GM23338 (cell line): ENCODE data around the gene CECR2. TPM values are rescaled to one million over a fixed set of nuclear protein-coding genes. Genes with fewer than 3 reads are reported as not detected.

ENCODE experiments used
- ATAC-seq: fragments of 200-7000 bp; cut with Tn5 transposase; 3 replicates; pipeline ENCODE4 v1.9.1; 2020
- DNase-seq: peaks from one replicate; pipeline ENCODE4 v3.0.0-alpha.2; 2015; ENCODE audit warnings: low spot score
- H2AFZ ChIP-seq: fragments of 200-600 bp; sonication (generic); 2 replicates; pipeline ENCODE4 v1.8.0; 2016; ENCODE audit warnings: antibody characterized with exemption, mild to moderate bottlenecking, moderate library complexity
- H3F3A ChIP-seq: fragments of 200-600 bp; sonication (generic); replicated peaks from 2 replicates; pipeline ENCODE4 v1.8.0; 2017; ENCODE audit warnings: antibody characterized with exemption, mixed run types, low read depth
- H3K27ac ChIP-seq: fragments of 200-600 bp; sonication (generic); 2 replicates; pipeline ENCODE4 v1.6.1; 2016; ENCODE audit warnings: low read depth
- H3K27me3 ChIP-seq: fragments of 200-600 bp; sonication (generic); 2 replicates; pipeline ENCODE4 v1.8.0; 2016; ENCODE audit warnings: mild to moderate bottlenecking, mixed run types, moderate library complexity; ENCODE audit not compliant: insufficient read depth
- H3K36me3 ChIP-seq: fragments of 200-600 bp; sonication (generic); 2 replicates; pipeline ENCODE4 v1.8.0; 2016; ENCODE audit warnings: mild to moderate bottlenecking; ENCODE audit not compliant: insufficient read depth
- H3K4me1 ChIP-seq: fragments of 200-600 bp; sonication (generic); 2 replicates; pipeline ENCODE4 v1.8.0; 2016; ENCODE audit warnings: mild to moderate bottlenecking, moderate library complexity; ENCODE audit not compliant: insufficient read depth
- H3K4me2 ChIP-seq: fragments of 200-600 bp; sonication (generic); 2 replicates; pipeline ENCODE4 v1.7.1; 2017; ENCODE audit warnings: mixed run types
- H3K4me3 ChIP-seq: fragments of 200-600 bp; sonication (generic); 2 replicates; pipeline ENCODE4 v1.6.1; 2016; ENCODE audit warnings: mixed run types
- H3K79me2 ChIP-seq: fragments of 200-600 bp; sonication (generic); replicated peaks from 2 replicates; pipeline ENCODE4 v1.8.0; 2017; ENCODE audit warnings: mild to moderate bottlenecking; ENCODE audit not compliant: insufficient read depth
- H3K9me2 ChIP-seq: fragments of 200-600 bp; sonication (generic); 2 replicates; pipeline ENCODE4 v1.8.0; 2017; ENCODE audit not compliant: insufficient read depth
- H4K20me1 ChIP-seq: fragments of 200-600 bp; sonication (generic); replicated peaks from 2 replicates; pipeline ENCODE4 v1.8.0; 2017; ENCODE audit warnings: mild to moderate bottlenecking; ENCODE audit not compliant: insufficient read depth
- H3K27ac Mint-ChIP-seq: 2 replicates; pipeline ENCODE4 v1.8.0; 2020; ENCODE audit warnings: inconsistent platforms, mild to moderate bottlenecking, moderate library complexity, mixed read lengths
- H3K27me3 Mint-ChIP-seq: 3 replicates; pipeline ENCODE4 v1.8.0; 2022; ENCODE audit warnings: low read depth, mild to moderate bottlenecking, moderate library complexity, mixed read lengths, inconsistent platforms; ENCODE audit not compliant: insufficient read depth, poor library complexity
- H3K36me3 Mint-ChIP-seq: 3 replicates; pipeline ENCODE4 v1.8.0; 2021; ENCODE audit warnings: low read depth, mild to moderate bottlenecking, inconsistent platforms, moderate library complexity, mixed read lengths
- H3K4me1 Mint-ChIP-seq: 3 replicates; pipeline ENCODE4 v1.8.0; 2020; ENCODE audit warnings: mild to moderate bottlenecking, inconsistent platforms, mixed read lengths
- H3K4me3 Mint-ChIP-seq: 3 replicates; pipeline ENCODE4 v1.8.0; 2021; ENCODE audit warnings: moderate library complexity, mild to moderate bottlenecking, inconsistent platforms, mixed read lengths
- H3K9me3 Mint-ChIP-seq: 3 replicates; pipeline ENCODE4 v1.8.0; 2020; ENCODE audit warnings: moderate library complexity, mild to moderate bottlenecking, inconsistent platforms, mixed read lengths
- CREB1 ChIP-seq: fragments of 250-450 bp; sonication (Bioruptor Pico); IDR thresholded peaks from 2 replicates; pipeline ENCODE4 v1.5.0; 2020; ENCODE audit warnings: low read depth, mild to moderate bottlenecking, moderate library complexity
- EZH2phosphoT487 ChIP-seq: fragments of 200-600 bp; sonication (generic); IDR thresholded peaks from one replicate; pipeline ENCODE4 v1.8.1; 2018; ENCODE audit warnings: antibody characterized with exemption; ENCODE audit not compliant: unreplicated experiment
- JUNB ChIP-seq: IDR thresholded peaks from one replicate; pipeline ENCODE4 v1.6.1; 2016; ENCODE audit warnings: antibody characterized with exemption; ENCODE audit not compliant: unreplicated experiment
- NANOG ChIP-seq: IDR thresholded peaks from 2 replicates; pipeline ENCODE4 v1.6.1; 2016; ENCODE audit warnings: antibody characterized with exemption, borderline replicate concordance
- STAT1 ChIP-seq: IDR thresholded peaks from one replicate; pipeline ENCODE4 v1.6.1; 2016; ENCODE audit warnings: antibody characterized with exemption; ENCODE audit not compliant: unreplicated experiment
- ZNF114 ChIP-seq: fragments of 250-450 bp; sonication (Bioruptor Pico); IDR thresholded peaks from 2 replicates; pipeline ENCODE4 v1.5.0; 2020; ENCODE audit warnings: mild to moderate bottlenecking, moderate library complexity
- polyA plus RNA-seq: library from polyadenylated mRNA; unstranded; fragments of >200 nt; fragmentation: Nextera tagmentation; extraction: Ambion mirVana; gene quantifications from 2 replicates; pipeline ENCODE4 v1.2.1, GENCODE V29; 2016
- total RNA-seq: library from RNA; depleted of rRNA; stranded (reverse); fragments of >200 nt; shearing (Covaris generic); gene quantifications from 2 replicates; pipeline ENCODE4 v1.2.3, GENCODE V29; 2014
- TF ChIP-seq, protein P1 (sequence below): IDR thresholded peaks from 2 replicates; pipeline ENCODE4 v1.6.1; 2016; ENCODE audit warnings: antibody characterized with exemption
- TF ChIP-seq, protein P2 (sequence below): fragments of 250-450 bp; sonication (Bioruptor Pico); IDR thresholded peaks from 2 replicates; pipeline ENCODE4 v1.5.0; 2020; ENCODE audit warnings: mild to moderate bottlenecking, moderate library complexity
- TF ChIP-seq, protein P3 (sequence below): IDR thresholded peaks from one replicate; pipeline ENCODE4 v1.6.1; 2018; ENCODE audit warnings: antibody characterized with exemption; ENCODE audit not compliant: unreplicated experiment

CECR2 gene
- total and polyA plus RNA-seq, 2 experiments from 2014 or later, result 18.4 to 110 TPM

DNA sequence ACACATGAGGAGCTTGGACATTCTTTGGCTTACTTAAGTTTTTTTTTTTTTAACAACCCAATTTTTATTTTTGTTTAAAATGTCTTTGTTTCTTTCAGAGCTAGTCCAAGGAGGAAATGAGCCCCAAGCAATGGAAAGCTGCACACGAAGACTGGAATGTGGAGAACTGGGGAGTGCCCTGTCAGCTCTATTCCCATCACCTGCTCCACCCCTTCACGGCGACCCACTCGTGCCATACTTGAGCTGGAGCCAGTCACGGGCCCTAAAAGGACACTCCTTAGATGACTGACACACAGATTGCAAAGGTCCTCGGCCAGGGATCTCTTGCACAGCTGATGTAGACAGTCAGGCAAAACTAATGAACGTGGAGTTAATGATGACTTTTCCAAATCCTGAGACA, 183.5 kb downstream of the CECR2 start:
- H4K20me1 ChIP-seq, result peaks cover 16% of the 10 kb centered on the region

DNA sequence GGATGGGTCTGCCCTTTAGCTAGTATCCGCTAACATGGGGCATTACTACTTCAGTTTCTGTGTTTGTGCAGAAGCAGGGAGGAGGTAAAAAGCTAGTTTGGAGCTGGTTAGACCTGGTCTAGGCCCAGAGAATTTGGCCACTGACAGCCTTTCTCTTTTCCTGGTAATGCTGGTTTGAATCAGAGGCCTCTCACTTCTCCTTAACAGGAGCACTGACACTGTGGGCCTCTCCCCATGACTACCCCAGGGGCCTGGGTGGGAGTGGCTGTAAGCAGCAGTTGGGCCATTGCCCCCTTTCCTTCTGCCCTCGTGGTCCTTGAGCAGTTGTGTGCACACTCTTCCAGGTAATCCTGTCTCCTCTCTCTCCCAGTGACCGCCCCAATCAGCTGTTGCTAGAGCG, 185.6 kb downstream of the CECR2 start:
- Histone ChIP-seq H3K9me2 (no peaks in the 10 kb centered on the region), H3K79me2 (no peaks in the 10 kb centered on the region; the same call in 1 of the 2 replicates), H3K36me3 (peaks cover 70% of the 10 kb centered on the region), H3K4me2 (no peak overlapping the region), H3F3A (peaks cover 36% of the 10 kb centered on the region), H3K4me1 (no peaks in the 10 kb centered on the region), H3K27ac (no peak overlapping the region; the same call in 1 of the 2 replicates), H3K27me3 (no peaks in the 10 kb centered on the region), H4K20me1 (peaks cover 21% of the 10 kb centered on the region), H3K4me3 (no peak overlapping the region), H2AFZ (no peak overlapping the region)
- Mint-ChIP-seq H3K36me3 (peaks cover 94% of the 10 kb centered on the region), H3K9me3 (peaks cover 13% of the 10 kb centered on the region), H3K4me1 (no peaks in the 10 kb centered on the region), H3K4me3 (no peak overlapping the region), H3K27me3 (peaks cover 14% of the 10 kb centered on the region), H3K27ac (no peak overlapping the region)
- DNase-seq (no peak), ATAC-seq (no peak)
- TF ChIP-seq, protein P1, sequence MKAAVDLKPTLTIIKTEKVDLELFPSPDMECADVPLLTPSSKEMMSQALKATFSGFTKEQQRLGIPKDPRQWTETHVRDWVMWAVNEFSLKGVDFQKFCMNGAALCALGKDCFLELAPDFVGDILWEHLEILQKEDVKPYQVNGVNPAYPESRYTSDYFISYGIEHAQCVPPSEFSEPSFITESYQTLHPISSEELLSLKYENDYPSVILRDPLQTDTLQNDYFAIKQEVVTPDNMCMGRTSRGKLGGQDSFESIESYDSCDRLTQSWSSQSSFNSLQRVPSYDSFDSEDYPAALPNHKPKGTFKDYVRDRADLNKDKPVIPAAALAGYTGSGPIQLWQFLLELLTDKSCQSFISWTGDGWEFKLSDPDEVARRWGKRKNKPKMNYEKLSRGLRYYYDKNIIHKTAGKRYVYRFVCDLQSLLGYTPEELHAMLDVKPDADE, result no peak
- no peak for TF ChIP-seq STAT1
- TF ChIP-seq ZNF114 (CRISPR knock-in tag), result no peak
- TF ChIP-seq CREB1 (CRISPR knock-in tag), result no peak
- TF ChIP-seq EZH2phosphoT487, result no peak
- TF ChIP-seq, protein P2, sequence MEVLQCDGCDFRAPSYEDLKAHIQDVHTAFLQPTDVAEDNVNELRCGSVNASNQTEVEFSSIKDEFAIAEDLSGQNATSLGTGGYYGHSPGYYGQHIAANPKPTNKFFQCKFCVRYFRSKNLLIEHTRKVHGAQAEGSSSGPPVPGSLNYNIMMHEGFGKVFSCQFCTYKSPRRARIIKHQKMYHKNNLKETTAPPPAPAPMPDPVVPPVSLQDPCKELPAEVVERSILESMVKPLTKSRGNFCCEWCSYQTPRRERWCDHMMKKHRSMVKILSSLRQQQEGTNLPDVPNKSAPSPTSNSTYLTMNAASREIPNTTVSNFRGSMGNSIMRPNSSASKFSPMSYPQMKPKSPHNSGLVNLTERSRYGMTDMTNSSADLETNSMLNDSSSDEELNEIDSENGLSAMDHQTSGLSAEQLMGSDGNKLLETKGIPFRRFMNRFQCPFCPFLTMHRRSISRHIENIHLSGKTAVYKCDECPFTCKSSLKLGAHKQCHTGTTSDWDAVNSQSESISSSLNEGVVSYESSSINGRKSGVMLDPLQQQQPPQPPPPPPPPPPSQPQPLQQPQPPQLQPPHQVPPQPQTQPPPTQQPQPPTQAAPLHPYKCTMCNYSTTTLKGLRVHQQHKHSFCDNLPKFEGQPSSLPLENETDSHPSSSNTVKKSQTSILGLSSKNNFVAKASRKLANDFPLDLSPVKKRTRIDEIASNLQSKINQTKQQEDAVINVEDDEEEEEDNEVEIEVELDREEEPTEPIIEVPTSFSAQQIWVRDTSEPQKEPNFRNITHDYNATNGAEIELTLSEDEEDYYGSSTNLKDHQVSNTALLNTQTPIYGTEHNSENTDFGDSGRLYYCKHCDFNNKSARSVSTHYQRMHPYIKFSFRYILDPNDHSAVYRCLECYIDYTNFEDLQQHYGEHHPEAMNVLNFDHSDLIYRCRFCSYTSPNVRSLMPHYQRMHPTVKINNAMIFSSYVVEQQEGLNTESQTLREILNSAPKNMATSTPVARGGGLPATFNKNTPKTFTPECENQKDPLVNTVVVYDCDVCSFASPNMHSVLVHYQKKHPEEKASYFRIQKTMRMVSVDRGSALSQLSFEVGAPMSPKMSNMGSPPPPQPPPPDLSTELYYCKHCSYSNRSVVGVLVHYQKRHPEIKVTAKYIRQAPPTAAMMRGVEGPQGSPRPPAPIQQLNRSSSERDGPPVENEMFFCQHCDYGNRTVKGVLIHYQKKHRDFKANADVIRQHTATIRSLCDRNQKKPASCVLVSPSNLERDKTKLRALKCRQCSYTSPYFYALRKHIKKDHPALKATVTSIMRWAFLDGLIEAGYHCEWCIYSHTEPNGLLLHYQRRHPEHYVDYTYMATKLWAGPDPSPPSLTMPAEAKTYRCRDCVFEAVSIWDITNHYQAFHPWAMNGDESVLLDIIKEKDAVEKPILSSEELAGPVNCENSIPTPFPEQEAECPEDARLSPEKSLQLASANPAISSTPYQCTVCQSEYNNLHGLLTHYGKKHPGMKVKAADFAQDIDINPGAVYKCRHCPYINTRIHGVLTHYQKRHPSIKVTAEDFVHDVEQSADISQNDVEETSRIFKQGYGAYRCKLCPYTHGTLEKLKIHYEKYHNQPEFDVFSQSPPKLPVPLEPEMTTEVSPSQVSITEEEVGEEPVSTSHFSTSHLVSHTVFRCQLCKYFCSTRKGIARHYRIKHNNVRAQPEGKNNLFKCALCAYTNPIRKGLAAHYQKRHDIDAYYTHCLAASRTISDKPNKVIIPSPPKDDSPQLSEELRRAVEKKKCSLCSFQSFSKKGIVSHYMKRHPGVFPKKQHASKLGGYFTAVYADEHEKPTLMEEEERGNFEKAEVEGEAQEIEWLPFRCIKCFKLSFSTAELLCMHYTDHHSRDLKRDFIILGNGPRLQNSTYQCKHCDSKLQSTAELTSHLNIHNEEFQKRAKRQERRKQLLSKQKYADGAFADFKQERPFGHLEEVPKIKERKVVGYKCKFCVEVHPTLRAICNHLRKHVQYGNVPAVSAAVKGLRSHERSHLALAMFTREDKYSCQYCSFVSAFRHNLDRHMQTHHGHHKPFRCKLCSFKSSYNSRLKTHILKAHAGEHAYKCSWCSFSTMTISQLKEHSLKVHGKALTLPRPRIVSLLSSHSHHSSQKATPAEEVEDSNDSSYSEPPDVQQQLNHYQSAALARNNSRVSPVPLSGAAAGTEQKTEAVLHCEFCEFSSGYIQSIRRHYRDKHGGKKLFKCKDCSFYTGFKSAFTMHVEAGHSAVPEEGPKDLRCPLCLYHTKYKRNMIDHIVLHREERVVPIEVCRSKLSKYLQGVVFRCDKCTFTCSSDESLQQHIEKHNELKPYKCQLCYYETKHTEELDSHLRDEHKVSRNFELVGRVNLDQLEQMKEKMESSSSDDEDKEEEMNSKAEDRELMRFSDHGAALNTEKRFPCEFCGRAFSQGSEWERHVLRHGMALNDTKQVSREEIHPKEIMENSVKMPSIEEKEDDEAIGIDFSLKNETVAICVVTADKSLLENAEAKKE (CRISPR knock-in tag), result no peak
- TF ChIP-seq NANOG, result no peak
- TF ChIP-seq JUNB, result no peak

More for the DNA sequence above, 183.5 kb downstream of the CECR2 start:
- no peaks in the 10 kb centered on the region; the same call in none of the 2 replicates for H3K79me2 ChIP-seq
- no peak overlapping the region for H3K4me2 ChIP-seq
- H3K27ac ChIP-seq, result no peak overlapping the region
- H3K9me2 ChIP-seq, result no peaks in the 10 kb centered on the region
- no peak overlapping the region for H2AFZ ChIP-seq
- H3K36me3 Mint-ChIP-seq, result peaks cover 94% of the 10 kb centered on the region
- H3K36me3 ChIP-seq, result peaks cover 69% of the 10 kb centered on the region
- ATAC-seq (no peak), DNase-seq (no peak)
- H3F3A ChIP-seq, result peaks cover 24% of the 10 kb centered on the region
- H3K4me1 ChIP-seq, result no peaks in the 10 kb centered on the region
- H3K27me3 Mint-ChIP-seq, result peaks cover 4% of the 10 kb centered on the region
- TF ChIP-seq, protein P3, sequence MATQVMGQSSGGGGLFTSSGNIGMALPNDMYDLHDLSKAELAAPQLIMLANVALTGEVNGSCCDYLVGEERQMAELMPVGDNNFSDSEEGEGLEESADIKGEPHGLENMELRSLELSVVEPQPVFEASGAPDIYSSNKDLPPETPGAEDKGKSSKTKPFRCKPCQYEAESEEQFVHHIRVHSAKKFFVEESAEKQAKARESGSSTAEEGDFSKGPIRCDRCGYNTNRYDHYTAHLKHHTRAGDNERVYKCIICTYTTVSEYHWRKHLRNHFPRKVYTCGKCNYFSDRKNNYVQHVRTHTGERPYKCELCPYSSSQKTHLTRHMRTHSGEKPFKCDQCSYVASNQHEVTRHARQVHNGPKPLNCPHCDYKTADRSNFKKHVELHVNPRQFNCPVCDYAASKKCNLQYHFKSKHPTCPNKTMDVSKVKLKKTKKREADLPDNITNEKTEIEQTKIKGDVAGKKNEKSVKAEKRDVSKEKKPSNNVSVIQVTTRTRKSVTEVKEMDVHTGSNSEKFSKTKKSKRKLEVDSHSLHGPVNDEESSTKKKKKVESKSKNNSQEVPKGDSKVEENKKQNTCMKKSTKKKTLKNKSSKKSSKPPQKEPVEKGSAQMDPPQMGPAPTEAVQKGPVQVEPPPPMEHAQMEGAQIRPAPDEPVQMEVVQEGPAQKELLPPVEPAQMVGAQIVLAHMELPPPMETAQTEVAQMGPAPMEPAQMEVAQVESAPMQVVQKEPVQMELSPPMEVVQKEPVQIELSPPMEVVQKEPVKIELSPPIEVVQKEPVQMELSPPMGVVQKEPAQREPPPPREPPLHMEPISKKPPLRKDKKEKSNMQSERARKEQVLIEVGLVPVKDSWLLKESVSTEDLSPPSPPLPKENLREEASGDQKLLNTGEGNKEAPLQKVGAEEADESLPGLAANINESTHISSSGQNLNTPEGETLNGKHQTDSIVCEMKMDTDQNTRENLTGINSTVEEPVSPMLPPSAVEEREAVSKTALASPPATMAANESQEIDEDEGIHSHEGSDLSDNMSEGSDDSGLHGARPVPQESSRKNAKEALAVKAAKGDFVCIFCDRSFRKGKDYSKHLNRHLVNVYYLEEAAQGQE, result no peak
- no peak for TF ChIP-seq STAT1
- H3K27ac Mint-ChIP-seq, result no peak overlapping the region
- H3K4me1 Mint-ChIP-seq, result no peaks in the 10 kb centered on the region
- H3K4me3 Mint-ChIP-seq, result no peak overlapping the region
- H3K4me3 ChIP-seq, result no peak overlapping the region
- H3K9me3 Mint-ChIP-seq, result no peaks in the 10 kb centered on the region
- H3K27me3 ChIP-seq, result no peaks in the 10 kb centered on the region
